Activated CD8-positive, alpha-beta memory T cell treated with anti-CD3 and anti-CD28 coated beads, Interleukin-2, amount 50 U/mL, for 4 hours (primary cell): ENCODE results near the gene UBE2L3.

ENCODE experiments used
- DNase-seq: peaks from one replicate; pipeline ENCODE4 v3.0.0-alpha.2; 2020

The UBE2L3 gene

GRCh38 chr22:21650823-21651520 is 83.5 kb downstream of the UBE2L3 start:
- no peak for DNase-seq

GRCh38 chr22:21651521-21652009 is 84.1 kb downstream of the UBE2L3 start:
- DNase-seq: no peak

- DNase-seq: peak; percentile 78
Measured at GRCh38 chr22:21652010-21652546, 84.6 kb downstream of the UBE2L3 start.

DNA sequence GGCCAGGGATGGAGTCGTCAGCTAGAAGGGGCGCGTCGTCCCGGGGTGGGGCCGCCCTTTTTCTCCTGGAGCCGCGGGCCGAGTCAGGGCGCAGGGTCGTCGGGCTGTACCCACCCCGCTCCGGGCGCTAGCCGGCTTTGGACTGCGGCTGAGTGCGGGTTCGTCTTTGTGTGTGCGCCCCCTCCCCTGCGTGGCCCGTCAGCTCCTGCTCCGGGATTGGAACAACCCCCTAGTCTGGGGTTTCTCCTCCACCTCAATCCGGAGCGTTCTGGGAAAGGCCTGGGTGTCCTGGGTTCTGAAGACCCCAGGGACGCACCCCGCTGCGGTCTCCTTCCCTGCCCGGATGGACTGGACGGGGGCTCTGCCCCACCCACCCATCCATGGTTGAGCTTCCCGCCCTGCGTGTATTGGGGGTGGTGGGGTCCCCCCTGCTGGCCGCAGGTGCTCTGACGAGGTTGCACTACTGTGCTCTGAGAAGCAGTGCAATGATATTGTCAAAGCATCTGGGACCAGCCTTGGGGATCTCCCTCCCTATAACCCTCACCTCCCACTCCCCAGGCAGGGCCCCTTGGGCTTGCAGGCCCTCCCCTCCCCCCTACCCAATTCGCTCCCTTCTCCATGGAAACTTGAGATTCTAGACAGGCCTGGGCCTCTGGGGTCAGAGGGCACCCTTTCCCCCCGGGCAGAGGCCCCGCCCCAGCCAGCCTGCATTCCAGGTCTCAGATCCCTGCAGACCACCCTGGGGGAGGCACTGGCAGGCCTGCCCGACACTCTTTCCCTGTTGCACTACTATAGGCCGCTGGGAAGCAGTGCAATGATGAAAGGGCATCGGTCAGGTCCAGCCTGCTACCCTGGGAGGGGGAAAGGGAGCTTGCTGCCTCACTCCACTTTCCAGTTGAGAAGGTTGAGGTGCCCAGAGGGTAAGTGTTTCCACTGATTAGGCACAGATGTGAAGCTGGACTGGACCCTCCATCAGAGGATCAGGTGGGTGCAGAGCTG is 85.3 kb downstream of the UBE2L3 start:
- no peak for DNase-seq

GRCh38 chr22:21657020-21657359 is 89.5 kb downstream of the UBE2L3 start:
- DNase-seq: no peak

- DNase-seq: peak; percentile 76
Measured at GRCh38 chr22:21657360-21658032, 90.0 kb downstream of the UBE2L3 start.

DNA sequence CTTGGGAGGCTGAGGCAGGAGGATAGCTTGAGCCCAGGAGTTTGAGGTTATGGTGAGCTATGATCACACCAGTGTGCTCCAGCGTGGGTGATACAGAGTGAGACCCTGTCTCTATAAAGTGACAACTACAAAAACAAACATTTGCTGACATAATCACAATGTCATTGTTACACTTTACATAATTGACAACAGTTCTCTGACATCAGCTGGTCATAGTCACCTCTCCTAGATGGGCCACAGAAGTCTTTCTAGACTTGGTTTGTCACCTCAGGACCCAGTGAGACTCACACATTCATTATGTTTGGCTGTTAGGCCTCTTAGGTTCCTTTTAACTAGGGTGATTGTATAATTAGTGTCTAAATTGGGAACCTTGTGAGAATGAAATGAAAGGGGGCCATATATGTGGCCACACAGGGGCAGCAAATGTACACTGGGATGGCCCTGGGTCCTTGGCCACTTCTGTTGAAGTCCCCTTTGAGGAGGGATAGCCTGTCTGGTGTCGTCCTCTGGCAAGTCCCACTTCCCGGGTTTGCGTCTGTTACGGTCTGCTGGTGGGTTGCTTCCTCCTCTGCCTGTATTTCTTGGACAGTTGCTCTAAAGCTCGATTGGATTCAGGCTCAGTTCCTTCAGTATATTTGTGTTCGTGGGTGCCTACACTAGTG is 92.5 kb downstream of the UBE2L3 start:
- DNase-seq: no peak

DNA sequence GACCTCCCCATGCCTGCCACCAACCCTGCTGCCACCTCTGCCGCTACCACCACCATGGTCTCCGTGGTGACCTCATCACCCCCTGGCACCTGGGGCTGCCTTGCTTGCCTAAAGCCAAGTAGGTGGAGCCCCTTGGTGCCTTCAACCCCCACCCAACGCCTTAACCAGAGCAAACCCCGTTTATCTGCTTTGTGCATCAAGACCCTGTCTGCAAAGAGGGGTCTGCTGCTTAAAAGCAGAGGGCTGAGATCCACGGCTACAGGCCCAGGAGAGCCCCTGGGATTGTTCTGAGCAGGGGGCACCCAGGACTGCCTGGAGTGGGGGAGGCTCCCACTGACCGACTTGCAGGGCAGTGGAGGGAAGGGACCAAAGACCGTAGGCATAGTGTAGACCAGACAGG is 93.4 kb downstream of the UBE2L3 start:
- DNase-seq: no peak

DNA sequence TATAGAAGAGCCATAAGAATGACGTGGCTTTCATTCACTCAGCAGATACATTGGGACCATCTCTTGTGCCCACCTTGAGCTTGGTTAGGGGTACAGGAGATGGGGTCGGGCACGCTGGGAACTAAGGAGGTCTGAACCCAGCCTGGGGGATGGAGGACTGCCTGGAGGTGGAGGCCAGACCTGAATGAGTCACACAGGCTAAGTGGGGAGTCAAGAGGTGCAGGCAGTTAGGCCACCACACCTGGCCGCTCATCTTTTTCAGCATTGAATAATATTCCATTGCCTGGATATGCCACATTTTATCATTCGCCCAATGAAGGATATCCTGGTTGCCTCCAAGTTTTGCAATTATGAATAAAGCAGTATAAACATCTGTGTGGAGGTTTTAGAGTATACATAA is 94.5 kb downstream of the UBE2L3 start:
- no peak for DNase-seq

DNA sequence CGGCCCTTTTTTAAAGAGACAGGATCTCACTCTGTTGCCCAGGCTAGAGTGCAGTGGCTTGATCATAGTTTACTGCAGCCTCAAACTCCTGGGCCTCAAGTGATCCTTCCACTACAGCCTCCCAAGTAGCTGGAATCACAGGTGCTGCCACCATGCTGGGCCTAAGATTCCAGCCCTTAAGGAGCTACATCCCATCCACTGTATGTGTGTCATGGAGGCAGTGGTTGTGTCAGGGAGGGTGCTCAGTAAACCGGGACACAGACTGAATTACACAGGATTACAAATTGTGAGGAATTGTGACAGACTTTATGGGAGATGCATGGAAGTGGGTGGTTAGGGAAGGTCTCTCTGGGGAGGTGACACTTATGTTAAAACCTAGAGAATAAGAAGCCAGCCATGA is 96.2 kb downstream of the UBE2L3 start:
- DNase-seq: no peak

DNA sequence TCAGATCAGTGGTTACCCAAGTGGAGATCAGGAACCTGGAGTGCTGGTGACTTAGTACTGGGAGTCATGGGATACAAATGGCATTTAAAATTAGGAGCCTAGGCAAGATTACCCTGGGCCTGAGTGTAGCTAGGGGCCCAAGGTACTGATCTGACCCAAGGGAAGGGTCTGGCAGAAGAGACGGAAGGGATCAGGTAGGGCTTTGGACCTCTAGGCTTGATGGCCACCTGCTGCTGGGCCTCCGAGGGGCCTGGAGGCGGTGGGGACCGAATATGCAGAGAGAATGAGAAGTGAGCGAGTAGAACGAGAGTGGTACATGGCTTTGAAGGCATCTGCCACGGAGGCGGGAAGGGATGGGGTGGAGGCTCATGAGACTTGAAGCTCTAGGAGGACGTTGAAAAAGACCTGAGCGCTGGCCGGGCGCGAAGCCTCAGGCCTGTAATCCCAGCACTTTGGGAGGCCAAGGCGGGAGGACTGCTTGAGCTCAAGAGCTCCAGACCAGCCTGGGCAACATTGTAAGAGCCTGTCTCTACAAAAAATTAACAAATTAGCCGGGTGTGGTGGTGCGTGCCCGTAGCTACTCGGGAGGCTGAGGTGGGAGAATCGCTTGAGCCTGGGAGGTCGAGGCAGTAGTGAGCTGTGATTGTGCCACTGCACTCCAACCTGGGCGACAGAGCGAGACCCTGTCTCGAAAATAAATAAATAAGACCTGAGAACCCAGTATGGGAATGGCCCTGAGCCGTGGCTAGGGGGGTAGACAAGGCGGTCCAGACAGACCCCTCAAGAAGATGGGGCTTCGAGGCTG is 97.7 kb downstream of the UBE2L3 start:
- DNase-seq: no peak

DNA sequence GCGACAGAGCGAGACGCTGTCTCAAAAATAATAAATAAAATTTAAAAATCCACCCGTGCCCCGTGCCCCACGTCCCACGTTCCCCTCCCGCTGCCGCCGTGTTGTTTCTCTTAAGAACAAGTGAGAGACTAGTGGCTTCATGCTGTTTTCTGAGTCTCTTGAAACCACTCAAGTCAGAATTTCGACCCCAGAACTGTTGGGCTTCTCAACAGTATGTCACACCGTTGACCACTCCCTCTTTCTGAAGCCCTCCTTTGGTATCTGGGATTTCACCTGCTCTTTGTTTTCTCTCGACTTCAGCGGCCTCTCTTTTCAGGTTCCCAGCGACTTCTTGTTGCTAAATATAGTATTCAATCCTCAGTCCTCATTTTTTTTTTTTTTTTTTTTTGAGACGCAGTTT is 99.3 kb downstream of the UBE2L3 start:
- DNase-seq: no peak

GRCh38 chr22:21669026-21669425 is 101.5 kb downstream of the UBE2L3 start:
- no peak for DNase-seq

- no peak for DNase-seq
Measured at GRCh38 chr22:21672107-21672629, 104.7 kb downstream of the UBE2L3 start.
